GM12878 (cell line): Measurements from ENCODE around the gene MSX2. TPM values are rescaled to one million over a fixed set of nuclear protein-coding genes. Genes with fewer than 3 reads are reported as not detected.

Experiments used
- ATAC-seq: fragments of 200-7000 bp; cut with Tn5 transposase; 3 replicates; pipeline ENCODE4 v1.9.1; 2020; ENCODE audit warnings: mild to moderate bottlenecking, moderate library complexity
- BruUV-seq: library from RNA; stranded (reverse); fragments of 400-500 nt; replicated peaks from 2 replicates; lab custom pipeline; 2021; lab: Mats Ljungman, UMichigan
- CTCF ChIA-PET: fragments of 300-600 bp; sonication (Branson Sonifier 250); formaldehyde crosslinking; extraction: SDS; loops from one replicate; lab custom pipeline; 2021; ENCODE audit warnings: inconsistent platforms; lab: Yijun Ruan, JAX
- POLR2A ChIA-PET: fragments of 350-600 bp; formaldehyde crosslinking; extraction: SDS; loops from one replicate; lab custom pipeline; 2021; ENCODE audit warnings: inconsistent platforms; lab: Charles Lee
- RAD21 ChIA-PET: fragments of 300-600 bp; sonication (Branson Sonifier 250); formaldehyde crosslinking; loops from one replicate; lab custom pipeline; 2023; ENCODE audit warnings: antibody characterized with exemption; ENCODE audit not compliant: unreplicated experiment; lab: Charles Lee
- SMC1A ChIA-PET: fragments of 300-600 bp; sonication (Branson Sonifier 250); formaldehyde crosslinking; loops from one replicate; lab custom pipeline; 2023; ENCODE audit not compliant: unreplicated experiment, uncharacterized antibody; lab: Charles Lee
- DNase-seq: peaks from one replicate; pipeline ENCODE4 v3.0.0-alpha.2; 2011; ENCODE audit warnings: low read depth, low spot score
- FAIRE-seq: peaks from 3 replicates; lab custom pipeline; 2011; peaks lifted over from hg19 to GRCh38; lab: Jason Lieb, UNC
- H2AFZ ChIP-seq: 2 replicates; pipeline ENCODE4 v1.6.0; 2011; ENCODE audit warnings: low read depth, low read length, control low read depth; ENCODE audit not compliant: control insufficient read depth
- H3K27ac ChIP-seq: 2 replicates; pipeline ENCODE4 v1.5.1; 2011; ENCODE audit warnings: control low read depth; ENCODE audit not compliant: control insufficient read depth, insufficient read depth
- H3K27me3 ChIP-seq, 2 experiments: replicated peaks in 1 of 2; 2 replicates each; pipeline versions ENCODE4 v1.6.0 to v1.6.1; 2011; ENCODE audit warnings: low read length in 1 of 2; ENCODE audit not compliant: control insufficient read depth in 2 of 2, insufficient read depth in 2 of 2
- H3K36me3 ChIP-seq, 2 experiments: 2 replicates each; pipeline ENCODE4 v1.5.1; 2011; ENCODE audit warnings: low read length in 1 of 2; ENCODE audit not compliant: control insufficient read depth in 2 of 2, insufficient read depth in 2 of 2
- H3K4me1 ChIP-seq: 2 replicates; pipeline ENCODE4 v1.6.1; 2011; ENCODE audit warnings: mild to moderate bottlenecking, low read length, moderate library complexity, mixed read lengths; ENCODE audit not compliant: control insufficient read depth, insufficient read depth
- H3K4me2 ChIP-seq: 2 replicates; pipeline ENCODE4 v1.6.0; 2011; ENCODE audit warnings: control low read depth; ENCODE audit not compliant: control insufficient read depth, insufficient read depth
- H3K4me3 ChIP-seq: fragments of 200-600 bp; sonication (generic); 2 replicates; pipeline ENCODE4 v1.5.1; 2016
- H3K79me2 ChIP-seq: 2 replicates; pipeline ENCODE4 v1.6.0; 2011; ENCODE audit warnings: low read length; ENCODE audit not compliant: control insufficient read depth, insufficient read depth
- H3K9ac ChIP-seq: 2 replicates; pipeline ENCODE4 v1.8.0; 2011; ENCODE audit warnings: low read length, control low read depth, mixed read lengths; ENCODE audit not compliant: control insufficient read depth, insufficient read depth
- H3K9me3 ChIP-seq: replicated peaks from 3 replicates; pipeline ENCODE4 v1.5.1; 2011; ENCODE audit warnings: mild to moderate bottlenecking, low read length; ENCODE audit not compliant: control insufficient read depth, insufficient read depth
- H4K20me1 ChIP-seq: 2 replicates; pipeline ENCODE4 v1.6.0; 2011; ENCODE audit not compliant: control insufficient read depth, insufficient read depth
- CBX5 ChIP-seq: sonication (generic); IDR thresholded peaks from 2 replicates; pipeline ENCODE4 v1.6.1; 2016; ENCODE audit warnings: low read depth, moderate library complexity, mild to moderate bottlenecking, inconsistent platforms
- EGR1 ChIP-seq, 2 experiments: IDR thresholded peaks; 1 replicate in 1 of 2; 2 replicates in 1 of 2; pipeline ENCODE4 v1.6.1; 2011 to 2012; ENCODE audit warnings: low read depth in 2 of 2, low read length in 2 of 2, borderline replicate concordance in 1 of 2, mild to moderate bottlenecking in 1 of 2, moderate library complexity in 1 of 2
- HDGF ChIP-seq: fragments of 450-650 bp; IDR thresholded peaks from 2 replicates; pipeline ENCODE4 v1.6.1; 2016; ENCODE audit warnings: antibody characterized with exemption
- MTA2 ChIP-seq: fragments of 450-650 bp; IDR thresholded peaks from 2 replicates; pipeline ENCODE4 v1.6.1; 2016; ENCODE audit warnings: low read depth, mild to moderate bottlenecking, moderate library complexity
- PRDM15 ChIP-seq: fragments of 450-650 bp; formaldehyde crosslinking; IDR thresholded peaks from 2 replicates; pipeline ENCODE4 v1.4.0; 2020; ENCODE audit warnings: mild to moderate bottlenecking, moderate library complexity
- SREBF1 ChIP-seq: IDR thresholded peaks from 2 replicates; pipeline ENCODE4 v1.6.1; 2012; ENCODE audit warnings: mild to moderate bottlenecking, low read length
- TCF7 ChIP-seq: IDR thresholded peaks from 2 replicates; pipeline ENCODE4 v1.6.1; 2014; ENCODE audit warnings: antibody characterized with exemption, borderline replicate concordance
- YY1 ChIP-seq: IDR thresholded peaks from 2 replicates; pipeline ENCODE4 v1.6.1; 2011; ENCODE audit warnings: low read depth, mild to moderate bottlenecking, low read length
- WGBS: methylation state at CpG from one replicate; pipeline ENCODE4 v1.1.6; 2016; ENCODE audit warnings: low lambda C conversion rate; ENCODE audit not compliant: insufficient replicate concordance, insufficient coverage; ENCODE audit errors: missing lambda C conversion rate; 5-methylcytosine and 5-hydroxymethylcytosine counted together
- in situ Hi-C: fragments of 300-500 bp; cut with MboI; formaldehyde crosslinking; loops from 9 replicates; pipeline ENCODE4 v1.14.3; 2018; ENCODE audit warnings: mixed read lengths
- intact Hi-C: fragments of 100-400 bp; cut with micrococcal nuclease; formaldehyde crosslinking; loops from one replicate; pipeline ENCODE4 v1.14.2; 2022; ENCODE audit not compliant: unreplicated experiment
- polyA plus RNA-seq, 11 experiments: library from polyadenylated mRNA; depleted of rRNA in 4 of 11; unstranded in 6 of 11; stranded (reverse) in 5 of 11; fragments of >200 nt; fragmentation: Nextera tagmentation in 4 of 11; fragmentation: Illumina TruSeq in 1 of 11; extraction: Ambion mirVana in 4 of 11; extraction: Trizol in 1 of 11; gene quantifications; 1 replicate in 1 of 11; 2 replicates in 10 of 11; pipeline versions ENCODE4 v1.2.1 to v1.2.3, GENCODE V29; 2011 to 2016; ENCODE audit warnings: inconsistent platforms in 2 of 11, missing spikeins in 2 of 11, low read depth in 1 of 11
- total RNA-seq, 4 experiments: library from RNA; depleted of rRNA in 3 of 4; stranded (reverse); fragments of >200 nt in 3 of 4; fragmentation: Illumina TruSeq in 1 of 4; extraction: Trizol in 1 of 4; gene quantifications; 2 replicates each; pipeline versions ENCODE4 v1.2.1 to v1.2.3, GENCODE V29; 2013 to 2021
- TF ChIP-seq, protein P1 (sequence below): fragments of 450-650 bp; IDR thresholded peaks from 2 replicates; pipeline ENCODE4 v1.6.1; 2014; ENCODE audit warnings: mild to moderate bottlenecking
- TF ChIP-seq, protein P2 (sequence below): fragments of 450-650 bp; IDR thresholded peaks from 2 replicates; pipeline ENCODE4 v1.6.1; 2016; ENCODE audit warnings: mild to moderate bottlenecking
- TF ChIP-seq, protein P3 (sequence below): IDR thresholded peaks from 2 replicates; pipeline ENCODE4 v1.6.1; 2011; ENCODE audit warnings: borderline replicate concordance, low read depth, mild to moderate bottlenecking, moderate library complexity, mixed read lengths, low read length; ENCODE audit not compliant: insufficient read depth; ENCODE audit errors: extremely low read length
- TF ChIP-seq, protein P4 (sequence below): fragments of 450-650 bp; IDR thresholded peaks from 2 replicates; pipeline ENCODE4 v1.6.1; 2016; ENCODE audit warnings: mild to moderate bottlenecking, moderate library complexity, borderline replicate concordance
- TF ChIP-seq, protein P5 (sequence below): IDR thresholded peaks from 2 replicates; pipeline ENCODE4 v1.6.1; 2012; ENCODE audit warnings: low read depth, low read length, improper control_type of control experiment

MSX2 gene
- total and polyA plus RNA-seq, 10 of the 15 experiments (the other 5 are each of a cell fraction or from before 2014, with no cell fraction given), result not detected

DNA sequence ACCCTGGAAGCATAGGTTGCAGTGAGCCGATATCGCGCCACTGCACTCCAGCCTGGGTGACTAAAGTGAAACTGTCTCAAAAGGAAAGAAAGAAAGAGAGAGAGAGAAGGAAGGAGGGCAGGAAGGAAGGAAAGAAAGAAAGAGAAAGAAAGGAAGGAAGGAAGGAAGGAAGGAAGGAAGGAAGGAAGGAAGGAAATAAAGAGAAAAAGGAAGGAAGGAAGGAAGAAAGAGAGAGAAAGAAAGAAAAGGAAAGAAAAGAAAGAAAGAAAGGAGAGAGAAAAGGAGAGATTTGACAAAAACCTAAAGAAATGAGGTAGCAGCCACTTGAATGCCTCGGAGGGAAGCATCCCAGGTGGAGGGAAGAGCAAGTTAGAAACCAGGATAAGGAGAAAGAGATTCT, 44.6 kb downstream of the MSX2 start:
- no peaks in the 10 kb centered on the region for H3K9me3 ChIP-seq
- no peak for ATAC-seq
- BruUV-seq, result no TSS peak
- no peak overlapping the region for H3K9ac ChIP-seq
- H3K36me3 ChIP-seq, result no peaks in the 10 kb centered on the region
- WGBS, result 39% methylated on average over 4 of the region's 4 CpGs
- no peak overlapping the region for H3K4me3 ChIP-seq
- no peaks in the 10 kb centered on the region for H3K4me1 ChIP-seq
- FAIRE-seq, result no peak
- ChIA-PET CTCF (no interaction called here), SMC1A (interaction anchor here (0.6 kb wide), 1 partner anchor 194 kb away, joined by 3 read pairs; no protein-coding TSS in a partner anchor), RAD21 (no interaction called here), POLR2A (no interaction called here)
- in situ Hi-C loops, result no loop called here
- intact Hi-C loops, result no loop called here
- H2AFZ ChIP-seq, result no peak overlapping the region
- no peak overlapping the region for H3K27ac ChIP-seq
- H3K4me2 ChIP-seq, result no peak overlapping the region
- no peaks in the 10 kb centered on the region for H4K20me1 ChIP-seq
- H3K79me2 ChIP-seq, result no peaks in the 10 kb centered on the region
- H3K27me3 ChIP-seq, result no peaks in the 10 kb centered on the region
- DNase-seq, result no peak
- TF ChIP-seq EGR1 (IDR thresholded peaks at IDR 0.05; ENCODE audit: borderline replicate concordance in 1 of 2, low read depth in 2 of 2, low read length in 2 of 2) (no peak), PRDM15 (CRISPR knock-in tag) (no peak), CBX5 (no peak), TCF7 (no peak), YY1 (no peak), SREBF1 (no peak), HDGF (no peak), MTA2 (no peak)
- TF ChIP-seq, protein P1, sequence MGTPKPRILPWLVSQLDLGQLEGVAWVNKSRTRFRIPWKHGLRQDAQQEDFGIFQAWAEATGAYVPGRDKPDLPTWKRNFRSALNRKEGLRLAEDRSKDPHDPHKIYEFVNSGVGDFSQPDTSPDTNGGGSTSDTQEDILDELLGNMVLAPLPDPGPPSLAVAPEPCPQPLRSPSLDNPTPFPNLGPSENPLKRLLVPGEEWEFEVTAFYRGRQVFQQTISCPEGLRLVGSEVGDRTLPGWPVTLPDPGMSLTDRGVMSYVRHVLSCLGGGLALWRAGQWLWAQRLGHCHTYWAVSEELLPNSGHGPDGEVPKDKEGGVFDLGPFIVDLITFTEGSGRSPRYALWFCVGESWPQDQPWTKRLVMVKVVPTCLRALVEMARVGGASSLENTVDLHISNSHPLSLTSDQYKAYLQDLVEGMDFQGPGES, result no peak
- TF ChIP-seq, protein P2, sequence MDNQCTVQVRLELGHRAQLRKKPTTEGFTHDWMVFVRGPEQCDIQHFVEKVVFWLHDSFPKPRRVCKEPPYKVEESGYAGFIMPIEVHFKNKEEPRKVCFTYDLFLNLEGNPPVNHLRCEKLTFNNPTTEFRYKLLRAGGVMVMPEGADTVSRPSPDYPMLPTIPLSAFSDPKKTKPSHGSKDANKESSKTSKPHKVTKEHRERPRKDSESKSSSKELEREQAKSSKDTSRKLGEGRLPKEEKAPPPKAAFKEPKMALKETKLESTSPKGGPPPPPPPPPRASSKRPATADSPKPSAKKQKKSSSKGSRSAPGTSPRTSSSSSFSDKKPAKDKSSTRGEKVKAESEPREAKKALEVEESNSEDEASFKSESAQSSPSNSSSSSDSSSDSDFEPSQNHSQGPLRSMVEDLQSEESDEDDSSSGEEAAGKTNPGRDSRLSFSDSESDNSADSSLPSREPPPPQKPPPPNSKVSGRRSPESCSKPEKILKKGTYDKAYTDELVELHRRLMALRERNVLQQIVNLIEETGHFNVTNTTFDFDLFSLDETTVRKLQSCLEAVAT, result no peak
- TF ChIP-seq, protein P3, sequence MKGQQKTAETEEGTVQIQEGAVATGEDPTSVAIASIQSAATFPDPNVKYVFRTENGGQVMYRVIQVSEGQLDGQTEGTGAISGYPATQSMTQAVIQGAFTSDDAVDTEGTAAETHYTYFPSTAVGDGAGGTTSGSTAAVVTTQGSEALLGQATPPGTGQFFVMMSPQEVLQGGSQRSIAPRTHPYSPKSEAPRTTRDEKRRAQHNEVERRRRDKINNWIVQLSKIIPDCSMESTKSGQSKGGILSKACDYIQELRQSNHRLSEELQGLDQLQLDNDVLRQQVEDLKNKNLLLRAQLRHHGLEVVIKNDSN, result no peak
- TF ChIP-seq, protein P4, sequence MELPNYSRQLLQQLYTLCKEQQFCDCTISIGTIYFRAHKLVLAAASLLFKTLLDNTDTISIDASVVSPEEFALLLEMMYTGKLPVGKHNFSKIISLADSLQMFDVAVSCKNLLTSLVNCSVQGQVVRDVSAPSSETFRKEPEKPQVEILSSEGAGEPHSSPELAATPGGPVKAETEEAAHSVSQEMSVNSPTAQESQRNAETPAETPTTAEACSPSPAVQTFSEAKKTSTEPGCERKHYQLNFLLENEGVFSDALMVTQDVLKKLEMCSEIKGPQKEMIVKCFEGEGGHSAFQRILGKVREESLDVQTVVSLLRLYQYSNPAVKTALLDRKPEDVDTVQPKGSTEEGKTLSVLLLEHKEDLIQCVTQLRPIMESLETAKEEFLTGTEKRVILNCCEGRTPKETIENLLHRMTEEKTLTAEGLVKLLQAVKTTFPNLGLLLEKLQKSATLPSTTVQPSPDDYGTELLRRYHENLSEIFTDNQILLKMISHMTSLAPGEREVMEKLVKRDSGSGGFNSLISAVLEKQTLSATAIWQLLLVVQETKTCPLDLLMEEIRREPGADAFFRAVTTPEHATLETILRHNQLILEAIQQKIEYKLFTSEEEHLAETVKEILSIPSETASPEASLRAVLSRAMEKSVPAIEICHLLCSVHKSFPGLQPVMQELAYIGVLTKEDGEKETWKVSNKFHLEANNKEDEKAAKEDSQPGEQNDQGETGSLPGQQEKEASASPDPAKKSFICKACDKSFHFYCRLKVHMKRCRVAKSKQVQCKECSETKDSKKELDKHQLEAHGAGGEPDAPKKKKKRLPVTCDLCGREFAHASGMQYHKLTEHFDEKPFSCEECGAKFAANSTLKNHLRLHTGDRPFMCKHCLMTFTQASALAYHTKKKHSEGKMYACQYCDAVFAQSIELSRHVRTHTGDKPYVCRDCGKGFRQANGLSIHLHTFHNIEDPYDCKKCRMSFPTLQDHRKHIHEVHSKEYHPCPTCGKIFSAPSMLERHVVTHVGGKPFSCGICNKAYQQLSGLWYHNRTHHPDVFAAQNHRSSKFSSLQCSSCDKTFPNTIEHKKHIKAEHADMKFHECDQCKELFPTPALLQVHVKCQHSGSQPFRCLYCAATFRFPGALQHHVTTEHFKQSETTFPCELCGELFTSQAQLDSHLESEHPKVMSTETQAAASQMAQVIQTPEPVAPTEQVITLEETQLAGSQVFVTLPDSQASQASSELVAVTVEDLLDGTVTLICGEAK, result no peak
- TF ChIP-seq, protein P5, sequence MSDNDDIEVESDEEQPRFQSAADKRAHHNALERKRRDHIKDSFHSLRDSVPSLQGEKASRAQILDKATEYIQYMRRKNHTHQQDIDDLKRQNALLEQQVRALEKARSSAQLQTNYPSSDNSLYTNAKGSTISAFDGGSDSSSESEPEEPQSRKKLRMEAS, result no peak
